Measurements from ENCODE around the gene HOXB2. TPM values are rescaled to one million over a fixed set of nuclear protein-coding genes. Genes with fewer than 3 reads are reported as not detected.

The HOXB2 gene
- total RNA-seq (5.6 and 6.7 TPM in 2 replicates), polyA plus RNA-seq (20.7 and 29.9 TPM in 2 replicates)

DNA sequence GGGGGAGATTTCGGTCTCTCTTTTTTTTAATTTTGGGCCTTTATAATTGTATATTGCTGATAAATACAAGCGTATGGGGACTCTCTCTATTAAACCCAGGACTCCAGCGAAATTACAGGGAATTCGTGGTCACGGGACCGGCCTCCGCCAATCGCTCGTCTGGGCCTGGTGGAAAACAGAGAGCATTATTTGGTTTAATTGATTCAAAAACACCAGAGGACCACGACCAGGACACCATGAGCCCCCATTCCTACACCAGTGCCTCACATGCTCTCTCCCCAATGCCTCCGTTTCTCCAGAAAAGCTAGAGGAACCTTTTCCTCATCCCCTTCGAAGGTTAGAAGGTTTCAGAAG, at the start of gene HOXB2:
TSS of gene HOXB2 (minus strand) at position 88 of the 354 bp plus-strand sequence. CDS start 198 bp downstream, outside the sequence.
- DNase-seq (ENCODE audit: low spot score) = no peak
- H3K79me2 ChIP-seq = peaks cover 20% of the 10 kb centered on the region

DNA sequence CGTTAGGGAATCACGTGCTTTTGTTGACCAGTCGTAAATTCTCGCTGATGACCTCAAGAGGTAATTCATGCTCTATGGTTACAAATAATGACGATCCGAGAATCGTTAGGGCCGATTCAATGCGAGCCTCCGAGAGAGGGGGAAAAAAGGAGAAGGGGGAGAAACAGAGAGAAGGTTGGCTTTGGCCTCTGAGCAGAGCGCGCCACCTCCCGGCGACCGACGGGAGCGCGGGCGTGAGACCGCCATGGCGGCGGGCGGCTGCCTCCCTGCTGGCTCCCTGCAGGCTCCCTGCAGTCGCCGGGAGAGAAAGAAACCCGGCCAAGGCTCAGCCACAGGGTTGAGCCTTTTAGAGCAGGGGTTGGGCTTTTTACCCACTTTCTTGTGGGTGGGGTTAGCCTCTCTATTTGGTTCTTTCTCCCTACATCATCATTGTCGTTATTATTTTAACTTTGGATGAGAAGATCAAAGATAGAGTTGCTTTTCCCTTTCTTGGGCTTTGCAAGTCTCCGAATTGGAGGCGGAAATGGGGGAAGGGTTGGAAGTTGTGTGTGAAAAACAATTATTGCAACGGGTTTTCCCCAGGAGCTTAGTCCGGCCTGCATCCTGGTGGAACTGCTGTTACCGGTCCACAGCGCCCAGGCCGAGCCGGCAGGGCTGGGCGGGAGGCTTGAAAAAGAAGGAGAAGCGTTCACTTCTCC, 49.1 kb upstream of the HOXB2 start:
- Histone ChIP-seq H2AFZ (no peak overlapping the region), H3K9me3 (ENCODE audit: low read depth) (no peaks in the 10 kb centered on the region), H3K4me3 (no peak overlapping the region), H4K20me1 (ENCODE audit: insufficient read depth, poor library complexity, severe bottlenecking) (no peaks in the 10 kb centered on the region), H3K9me2 (replicated peaks; ENCODE audit: insufficient read depth) (no peaks in the 10 kb centered on the region), H3K79me2 (no peaks in the 10 kb centered on the region), H3K4me1 (ENCODE audit: insufficient read depth) (peaks cover 4% of the 10 kb centered on the region), H3K36me3 (replicated peaks; ENCODE audit: insufficient read depth, low read depth) (no peaks in the 10 kb centered on the region), H3K4me2 (peak overlapping the region; percentile 92), H3K27me3 (peaks cover 94% of the 10 kb centered on the region), H3K27ac (no peak overlapping the region)
- TF ChIP-seq CTCF (IDR thresholded peaks at IDR 0.05; ENCODE audit: poor library complexity) (peak; percentile 92), EZH2phosphoT487 (IDR thresholded peaks at IDR 0.05; ENCODE audit: low read depth, severe bottlenecking, unreplicated experiment) (no peak), EZH2 (IDR thresholded peaks at IDR 0.05; ENCODE audit: borderline replicate concordance) (no peak)
- WGBS (ENCODE audit: low lambda C conversion rate, missing lambda C conversion rate) = 6% methylated on average over 32 of the region's 37 CpGs
- DNase-seq (ENCODE audit: low spot score) = peak; percentile 85

More for the DNA sequence above, at the start of gene HOXB2:
- TF ChIP-seq EZH2 (IDR thresholded peaks at IDR 0.05; ENCODE audit: borderline replicate concordance) (no peak), CTCF (IDR thresholded peaks at IDR 0.05; ENCODE audit: poor library complexity) (no peak), EZH2phosphoT487 (IDR thresholded peaks at IDR 0.05; ENCODE audit: low read depth, severe bottlenecking, unreplicated experiment) (no peak)
- H3K4me3 ChIP-seq = peak within 1 kb of the TSS; percentile 52
- peak within 1 kb of the TSS; percentile 91 for H3K4me2 ChIP-seq
- H4K20me1 ChIP-seq (ENCODE audit: insufficient read depth, poor library complexity, severe bottlenecking) = no peaks in the 10 kb centered on the region
- H3K36me3 ChIP-seq (replicated peaks; ENCODE audit: insufficient read depth, low read depth) = no peaks in the 10 kb centered on the region
- H3K9me3 ChIP-seq (ENCODE audit: low read depth) = no peaks in the 10 kb centered on the region
- H3K9me2 ChIP-seq (replicated peaks; ENCODE audit: insufficient read depth) = no peaks in the 10 kb centered on the region
- H3K27ac ChIP-seq = peak within 1 kb of the TSS; percentile 96
- H3K4me1 ChIP-seq (ENCODE audit: insufficient read depth) = peaks cover 22% of the 10 kb centered on the region
- H2AFZ ChIP-seq = peak within 1 kb of the TSS; percentile 22
- WGBS (ENCODE audit: low lambda C conversion rate, missing lambda C conversion rate) = 21% methylated on average over 11 of the region's 12 CpGs
- peaks cover 80% of the 10 kb centered on the region for H3K27me3 ChIP-seq

GRCh38 chr17:48593126-48593829, 48.4 kb upstream of the HOXB2 start, which contains the start of gene HOXB5:
TSS of gene HOXB5 (minus strand) at chr17:48593779. CDS start at chr17:48593682, 97 bp downstream.
- H3K9me2 ChIP-seq (replicated peaks; ENCODE audit: insufficient read depth) = no peaks in the 10 kb centered on the region
- H4K20me1 ChIP-seq (ENCODE audit: insufficient read depth, poor library complexity, severe bottlenecking) = no peaks in the 10 kb centered on the region
- no peak within 1 kb of the TSS for H2AFZ ChIP-seq
- H3K9me3 ChIP-seq (ENCODE audit: low read depth) = no peaks in the 10 kb centered on the region
- TF ChIP-seq EZH2 (IDR thresholded peaks at IDR 0.05; ENCODE audit: borderline replicate concordance) (peak; percentile 14), EZH2phosphoT487 (IDR thresholded peaks at IDR 0.05; ENCODE audit: low read depth, severe bottlenecking, unreplicated experiment) (peak; percentile 55), CTCF (IDR thresholded peaks at IDR 0.05; ENCODE audit: poor library complexity) (no peak)
- peak within 1 kb of the TSS; percentile 15 for H3K4me3 ChIP-seq
- peaks cover 4% of the 10 kb centered on the region for H3K4me1 ChIP-seq (ENCODE audit: insufficient read depth)
- no peaks in the 10 kb centered on the region for H3K79me2 ChIP-seq
- H3K27ac ChIP-seq = peak within 1 kb of the TSS; percentile 57
- 4% methylated on average over 50 of the region's 50 CpGs for WGBS (ENCODE audit: low lambda C conversion rate, missing lambda C conversion rate)
- DNase-seq (ENCODE audit: low spot score) = peak; percentile 27
- peaks cover 94% of the 10 kb centered on the region for H3K27me3 ChIP-seq
- H3K36me3 ChIP-seq (replicated peaks; ENCODE audit: insufficient read depth, low read depth) = no peaks in the 10 kb centered on the region
- H3K4me2 ChIP-seq = peak within 1 kb of the TSS; percentile 92
